Uterus (tissue), 4 donors: ENCODE results near the gene KREMEN1. TPM values are rescaled to one million over a fixed set of nuclear protein-coding genes. Genes with fewer than 3 reads are reported as not detected.

Experiments used
- DNase-seq, 2 donors: peaks; one replicate each; pipeline ENCODE4 v3.0.0-alpha.2; 2019 to 2020
- H3K27ac ChIP-seq, 2 donors: fragments of 200-600 bp; sonication (generic); 1 replicate in 1 of 2; 2 replicates in 1 of 2; pipeline ENCODE4 v1.5.1; 2016 to 2018
- H3K27me3 ChIP-seq, 2 donors: fragments of 200-600 bp; sonication (generic); one replicate each; pipeline ENCODE4 v1.5.1; 2018 to 2019; ENCODE audit warnings: control low read depth in 1 of 2
- H3K36me3 ChIP-seq, 2 donors: fragments of 200-600 bp; sonication (generic); one replicate each; pipeline ENCODE4 v1.5.1; 2019; ENCODE audit warnings: control low read depth in 1 of 2
- H3K4me1 ChIP-seq, 2 donors: fragments of 200-600 bp; sonication (generic); one replicate each; pipeline ENCODE4 v1.5.1; 2018 to 2019; ENCODE audit warnings: control low read depth in 1 of 2
- H3K4me3 ChIP-seq, 2 donors: fragments of 200-600 bp; sonication (generic); 1 replicate in 1 of 2; 2 replicates in 1 of 2; pipeline ENCODE4 v1.5.1; 2018 to 2019; ENCODE audit warnings: mild to moderate bottlenecking in 1 of 2
- H3K9me3 ChIP-seq, 2 donors: fragments of 200-600 bp; sonication (generic); one replicate each; pipeline ENCODE4 v1.5.1; 2019; ENCODE audit warnings: control low read depth in 1 of 2
- POLR2A ChIP-seq, 2 donors: fragments of 450-650 bp; IDR thresholded peaks; one replicate each; pipeline ENCODE4 v1.6.1; 2016; ENCODE audit warnings: antibody characterized with exemption in 2 of 2, mild to moderate bottlenecking in 1 of 2, moderate library complexity in 1 of 2
- intact Hi-C: fragments of 100-400 bp; cut with DNase I; formaldehyde crosslinking; loops from one replicate; pipeline ENCODE4 v1.15.1; 2023; ENCODE audit warnings: low total_unique reads
- total RNA-seq, 4 donors: library from RNA; depleted of rRNA in 3 of 4; stranded (reverse); fragments of >200 nt in 3 of 4; gene quantifications; one replicate each; pipeline versions ENCODE4 v1.1.0 to v1.2.4, GENCODE V29; 2014 to 2023
- TF ChIP-seq, protein P1 (sequence below), 4 experiments: fragments of 200-600 bp in 2 of 4; fragments of 450-650 bp in 2 of 4; sonication (generic) in 2 of 4; IDR thresholded peaks; one replicate each; pipeline ENCODE4 v1.5.1; 2016 to 2019; ENCODE audit warnings: antibody characterized with exemption in 4 of 4, mild to moderate bottlenecking in 2 of 4, moderate library complexity in 1 of 4
- donor health status: DM: yes; HTN: yes; CAD: no.

KREMEN1 gene
- total RNA-seq, 4 donors from 2014 or later = 5.9 to 25.1 (median 10.2) TPM

- H3K4me1 ChIP-seq = peaks cover 0 to 5% of the 10 kb centered on the region in 2 donors
- no peaks in the 10 kb centered on the region for H3K36me3 ChIP-seq
- H3K27ac ChIP-seq = no peak overlapping the region
- no peak for DNase-seq
- H3K9me3 ChIP-seq = no peaks in the 10 kb centered on the region
- intact Hi-C loops = no loop called here
- TF ChIP-seq POLR2A (IDR thresholded peaks at IDR 0.05) = no peak
- TF ChIP-seq, protein P1, sequence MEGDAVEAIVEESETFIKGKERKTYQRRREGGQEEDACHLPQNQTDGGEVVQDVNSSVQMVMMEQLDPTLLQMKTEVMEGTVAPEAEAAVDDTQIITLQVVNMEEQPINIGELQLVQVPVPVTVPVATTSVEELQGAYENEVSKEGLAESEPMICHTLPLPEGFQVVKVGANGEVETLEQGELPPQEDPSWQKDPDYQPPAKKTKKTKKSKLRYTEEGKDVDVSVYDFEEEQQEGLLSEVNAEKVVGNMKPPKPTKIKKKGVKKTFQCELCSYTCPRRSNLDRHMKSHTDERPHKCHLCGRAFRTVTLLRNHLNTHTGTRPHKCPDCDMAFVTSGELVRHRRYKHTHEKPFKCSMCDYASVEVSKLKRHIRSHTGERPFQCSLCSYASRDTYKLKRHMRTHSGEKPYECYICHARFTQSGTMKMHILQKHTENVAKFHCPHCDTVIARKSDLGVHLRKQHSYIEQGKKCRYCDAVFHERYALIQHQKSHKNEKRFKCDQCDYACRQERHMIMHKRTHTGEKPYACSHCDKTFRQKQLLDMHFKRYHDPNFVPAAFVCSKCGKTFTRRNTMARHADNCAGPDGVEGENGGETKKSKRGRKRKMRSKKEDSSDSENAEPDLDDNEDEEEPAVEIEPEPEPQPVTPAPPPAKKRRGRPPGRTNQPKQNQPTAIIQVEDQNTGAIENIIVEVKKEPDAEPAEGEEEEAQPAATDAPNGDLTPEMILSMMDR (IDR thresholded peaks at IDR 0.05) = no peak
- H3K4me3 ChIP-seq = no peak overlapping the region
- H3K27me3 ChIP-seq = no peaks in the 10 kb centered on the region
Measured at GRCh38 chr22:29208879-29209623, 136.2 kb downstream of the KREMEN1 start.

DNA sequence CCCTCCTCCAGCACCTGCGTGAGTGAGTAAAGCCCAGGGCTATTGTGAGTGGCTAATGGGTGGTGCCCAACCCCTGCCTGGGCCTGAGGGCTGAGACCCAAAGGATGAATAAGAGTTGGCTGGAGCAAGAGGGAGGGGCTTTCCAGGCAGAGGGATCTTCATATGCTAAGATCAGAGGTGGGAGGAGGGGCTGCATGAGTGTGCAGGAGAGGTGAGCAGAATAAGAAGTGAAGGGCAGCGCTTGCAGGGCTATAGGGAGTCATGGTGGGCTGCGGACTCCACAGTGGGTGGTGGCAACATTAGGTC is 136.7 kb downstream of the KREMEN1 start:
- H3K27me3 ChIP-seq = no peaks in the 10 kb centered on the region
- H3K9me3 ChIP-seq = no peaks in the 10 kb centered on the region
- H3K36me3 ChIP-seq = no peaks in the 10 kb centered on the region
- TF ChIP-seq POLR2A (IDR thresholded peaks at IDR 0.05) = no peak
- TF ChIP-seq, protein P1 (IDR thresholded peaks at IDR 0.05) = no peak
- DNase-seq = no peak
- intact Hi-C loops = no loop called here
- H3K27ac ChIP-seq = no peak overlapping the region
- H3K4me3 ChIP-seq = no peak overlapping the region
- H3K4me1 ChIP-seq = peaks cover 0 to 5% of the 10 kb centered on the region in 2 donors

DNA sequence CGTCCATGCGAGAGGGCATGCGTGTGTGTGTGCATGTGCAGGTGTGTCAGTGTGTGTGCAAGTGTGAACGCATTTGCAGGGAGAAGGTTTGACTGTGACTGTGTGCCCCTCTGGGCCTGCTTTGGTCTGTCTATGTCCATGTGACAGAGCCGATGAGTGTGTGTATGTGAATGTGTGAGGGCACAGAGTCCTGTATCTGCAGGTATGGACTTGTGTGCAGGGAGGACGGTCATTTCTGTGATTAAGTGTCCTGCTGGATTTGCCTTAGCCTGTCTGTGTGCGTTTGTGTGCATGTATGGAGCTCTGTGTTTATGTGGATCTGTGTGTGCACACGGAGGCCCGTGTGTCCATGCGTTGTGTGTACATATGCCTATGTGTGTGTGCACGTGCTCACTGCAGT is 138.2 kb downstream of the KREMEN1 start:
- Histone ChIP-seq H3K27me3 (no peaks in the 10 kb centered on the region), H3K27ac (no peak overlapping the region), H3K36me3 (no peaks in the 10 kb centered on the region), H3K4me3 (no peak overlapping the region), H3K9me3 (no peaks in the 10 kb centered on the region), H3K4me1 (peaks cover 0 to 5% of the 10 kb centered on the region in 2 donors)
- DNase-seq = no peak
- intact Hi-C loops = no loop called here
- TF ChIP-seq, protein P1 (IDR thresholded peaks at IDR 0.05) = no peak
- TF ChIP-seq POLR2A (IDR thresholded peaks at IDR 0.05) = no peak

DNA sequence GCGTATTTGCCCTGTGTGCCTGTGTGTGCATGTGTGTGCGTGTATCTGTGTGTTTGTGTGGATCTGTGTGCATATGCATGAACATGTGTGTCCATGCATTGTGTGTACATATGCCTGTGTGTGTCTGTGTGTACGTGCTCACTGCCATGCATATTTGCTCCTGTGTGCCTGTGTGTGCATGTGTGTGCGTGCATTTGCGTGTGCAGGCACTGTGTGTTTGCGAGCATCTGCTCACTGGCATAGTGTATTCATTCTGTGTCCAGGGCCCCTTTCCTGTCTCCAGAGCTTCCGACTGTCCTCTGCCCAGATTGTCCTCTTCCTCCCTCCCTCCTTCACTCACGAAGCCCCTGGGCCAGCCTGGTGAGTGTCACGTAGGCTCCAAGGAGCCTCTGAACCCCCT is 138.6 kb downstream of the KREMEN1 start:
- intact Hi-C loops = no loop called here
- H3K4me3 ChIP-seq = no peak overlapping the region
- no peaks in the 10 kb centered on the region for H3K9me3 ChIP-seq
- no peaks in the 10 kb centered on the region for H3K36me3 ChIP-seq
- H3K4me1 ChIP-seq = peaks cover 0 to 2% of the 10 kb centered on the region in 2 donors
- no peak overlapping the region for H3K27ac ChIP-seq
- no peak for DNase-seq
- TF ChIP-seq POLR2A (IDR thresholded peaks at IDR 0.05) = no peak
- TF ChIP-seq, protein P1 (IDR thresholded peaks at IDR 0.05) = no peak
- H3K27me3 ChIP-seq = no peaks in the 10 kb centered on the region

DNA sequence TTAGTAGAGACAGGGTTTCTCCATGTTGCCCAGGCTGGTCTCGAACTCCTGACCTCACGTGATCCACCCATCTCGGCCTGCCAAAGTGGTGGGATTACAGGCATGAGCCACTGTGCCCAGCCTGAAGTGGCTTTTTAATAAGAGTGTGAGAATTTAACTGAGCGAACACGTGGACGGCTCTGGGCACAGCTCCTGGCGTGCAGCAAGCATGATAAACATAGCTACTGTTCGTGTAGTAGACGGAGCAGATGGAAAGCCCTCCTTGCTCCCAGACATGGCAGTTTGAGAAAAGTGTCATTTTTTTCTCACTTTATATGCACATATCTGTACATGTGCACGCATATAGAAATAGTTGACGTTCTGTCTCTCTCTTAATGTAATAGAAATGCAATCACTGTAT is 139.9 kb downstream of the KREMEN1 start:
- H3K27ac ChIP-seq = no peak overlapping the region
- H3K4me3 ChIP-seq = no peak overlapping the region
- DNase-seq = no peak
- no peaks in the 10 kb centered on the region for H3K4me1 ChIP-seq
- no peaks in the 10 kb centered on the region for H3K27me3 ChIP-seq
- no peaks in the 10 kb centered on the region for H3K36me3 ChIP-seq
- H3K9me3 ChIP-seq = no peaks in the 10 kb centered on the region
- intact Hi-C loops = no loop called here
- TF ChIP-seq, protein P1 (IDR thresholded peaks at IDR 0.05) = no peak
- no peak for TF ChIP-seq POLR2A (IDR thresholded peaks at IDR 0.05)
